Calu3 (cell line): Measurements from ENCODE around the gene RLF. TPM values are rescaled to one million over a fixed set of nuclear protein-coding genes. Genes with fewer than 3 reads are reported as not detected.
"Not testable (repeated sequence)": the region's sequence is repeated elsewhere in the genome, so short reads cannot be mapped to it uniquely, and the experiment has no call there.

ENCODE experiments used
- BruUV-seq: library from RNA; stranded (reverse); fragments of 400-500 nt; replicated peaks from 2 replicates; lab custom pipeline; 2021; lab: Mats Ljungman, UMichigan
- CTCF ChIA-PET: fragments of 300-600 bp; sonication (Branson Sonifier 250); formaldehyde crosslinking; loops from one replicate; lab custom pipeline; 2022; ENCODE audit warnings: antibody characterized with exemption; lab: Charles Lee
- DNase-seq: peaks from one replicate; pipeline ENCODE4 v3.0.0; 2022
- H3K27ac Mint-ChIP-seq: one replicate; pipeline ENCODE4 v1.8.0; 2022; ENCODE audit warnings: mixed read lengths; ENCODE audit not compliant: unreplicated experiment
- H3K27me3 Mint-ChIP-seq: one replicate; pipeline ENCODE4 v1.8.0; 2022; ENCODE audit warnings: mixed read lengths; ENCODE audit not compliant: unreplicated experiment
- H3K36me3 Mint-ChIP-seq: one replicate; pipeline ENCODE4 v1.8.0; 2022; ENCODE audit warnings: mild to moderate bottlenecking, moderate library complexity, mixed read lengths; ENCODE audit not compliant: insufficient read depth, unreplicated experiment
- H3K4me1 Mint-ChIP-seq: one replicate; pipeline ENCODE4 v1.8.0; 2022; ENCODE audit warnings: mild to moderate bottlenecking, low read depth, mixed read lengths; ENCODE audit not compliant: unreplicated experiment
- H3K4me3 Mint-ChIP-seq: one replicate; pipeline ENCODE4 v1.8.0; 2022; ENCODE audit warnings: mild to moderate bottlenecking, low read depth, moderate library complexity, mixed read lengths; ENCODE audit not compliant: unreplicated experiment
- H3K9me3 Mint-ChIP-seq: one replicate; pipeline ENCODE4 v1.8.0; 2022; ENCODE audit warnings: low read depth, mixed read lengths; ENCODE audit not compliant: unreplicated experiment
- CTCF ChIP-seq: fragments of 200-600 bp; IDR thresholded peaks from one replicate; pipeline ENCODE4 v1.8.0; 2022; ENCODE audit warnings: antibody characterized with exemption; ENCODE audit not compliant: unreplicated experiment
- intact Hi-C: fragments of 100-400 bp; cut with micrococcal nuclease; formaldehyde crosslinking; loops from one replicate; pipeline ENCODE4 v1.10.0; 2022; ENCODE audit not compliant: unreplicated experiment
- total RNA-seq: library from RNA; stranded (reverse); gene quantifications from 2 replicates; pipeline ENCODE4 v1.2.3, GENCODE V29; 2022

RLF gene
- total RNA-seq, 1 experiment from 2014 or later = 12.9 TPM

DNA sequence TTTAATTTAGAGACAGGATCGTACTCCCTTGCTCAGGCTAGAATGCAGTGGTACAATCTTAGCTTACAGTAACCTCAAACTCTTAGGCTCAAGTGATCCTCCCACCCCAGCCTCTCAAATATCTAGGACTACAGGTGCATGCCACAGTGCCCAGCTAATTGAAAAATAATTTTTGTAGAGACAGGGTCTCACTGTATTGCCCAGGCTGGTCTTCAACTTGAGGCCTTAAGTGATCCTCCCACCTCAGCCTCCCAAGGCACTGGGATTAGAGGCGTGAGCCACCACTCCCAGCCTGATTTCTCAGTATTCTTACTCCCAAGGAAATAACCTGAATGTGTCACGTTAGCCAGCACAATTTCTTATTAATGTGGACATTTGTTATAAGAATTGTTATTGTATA, 9.8 kb downstream of the RLF start:
- BruUV-seq = no TSS peak
- H3K4me3 Mint-ChIP-seq = no peak overlapping the region
- H3K27me3 Mint-ChIP-seq = no peaks in the 10 kb centered on the region
- TF ChIP-seq CTCF = no peak
- no peaks in the 10 kb centered on the region for H3K36me3 Mint-ChIP-seq
- intact Hi-C loops = no loop called here
- DNase-seq = no peak
- no peaks in the 10 kb centered on the region for H3K9me3 Mint-ChIP-seq
- no peaks in the 10 kb centered on the region for H3K4me1 Mint-ChIP-seq
- H3K27ac Mint-ChIP-seq = no peak overlapping the region
- CTCF ChIA-PET = no interaction called here

- H3K9me3 Mint-ChIP-seq = no peaks in the 10 kb centered on the region
- no peak overlapping the region for H3K4me3 Mint-ChIP-seq
- no TSS peak for BruUV-seq
- TF ChIP-seq CTCF = no peak
- no peak overlapping the region for H3K27ac Mint-ChIP-seq
- no peak for DNase-seq
- intact Hi-C loops = no loop called here
- CTCF ChIA-PET = interaction anchor here (0.9 kb wide), 1 partner anchor 26 kb away, joined by 3 read pairs; no protein-coding TSS in a partner anchor
- peaks cover 6% of the 10 kb centered on the region for H3K4me1 Mint-ChIP-seq
- no peaks in the 10 kb centered on the region for H3K36me3 Mint-ChIP-seq
- H3K27me3 Mint-ChIP-seq = no peaks in the 10 kb centered on the region
These were observed 13.6 kb downstream of the RLF start for GRCh38 chr1:40174788-40175187.

- DNase-seq, H3K27ac Mint-ChIP-seq, H3K36me3 Mint-ChIP-seq, H3K9me3 Mint-ChIP-seq, BruUV-seq, H3K27me3 Mint-ChIP-seq, H3K4me3 Mint-ChIP-seq, intact Hi-C loops: not testable (repeated sequence)
- CTCF ChIA-PET = interaction anchor here (0.7 kb wide), 1 partner anchor 9 kb away, joined by 6 read pairs; no protein-coding TSS in a partner anchor
- H3K4me1 Mint-ChIP-seq = peaks cover 11% of the 10 kb centered on the region
These were observed 15.8 kb downstream of the RLF start for GRCh38 chr1:40176989-40177388.

- BruUV-seq = no TSS peak
- intact Hi-C loops = no loop called here
- peaks cover 22% of the 10 kb centered on the region for H3K4me1 Mint-ChIP-seq
- no peak for DNase-seq
- CTCF ChIA-PET = interaction anchor here (0.6 kb wide), 3 partner anchors 18 to 215 kb away, joined by 3 to 5 read pairs (median 4); no protein-coding TSS in a partner anchor
- H3K4me3 Mint-ChIP-seq = no peak overlapping the region
- H3K9me3 Mint-ChIP-seq = no peaks in the 10 kb centered on the region
- H3K27me3 Mint-ChIP-seq = no peaks in the 10 kb centered on the region
- H3K36me3 Mint-ChIP-seq = no peaks in the 10 kb centered on the region
- TF ChIP-seq CTCF = no peak
- H3K27ac Mint-ChIP-seq = no peak overlapping the region
These were observed 17.0 kb downstream of the RLF start for GRCh38 chr1:40178200-40178599.

GRCh38 chr1:40179496-40180089, 18.4 kb downstream of the RLF start:
- DNase-seq = no peak
- Mint-ChIP-seq H3K4me3 (no peak overlapping the region), H3K9me3 (no peaks in the 10 kb centered on the region), H3K27me3 (no peaks in the 10 kb centered on the region), H3K27ac (no peak overlapping the region), H3K4me1 (peaks cover 24% of the 10 kb centered on the region), H3K36me3 (no peaks in the 10 kb centered on the region)
- no TSS peak for BruUV-seq
- intact Hi-C loops = no loop called here
- TF ChIP-seq CTCF = no peak
- CTCF ChIA-PET = no interaction called here
